Thyroid gland (tissue), 4 donors: Measurements from ENCODE around the gene CERK.

Experiments used
- CTCF ChIP-seq, 6 experiments: fragments of 200-600 bp in 3 of 6; fragments of 450-650 bp in 3 of 6; sonication (generic) in 3 of 6; IDR thresholded peaks; one replicate each; pipeline ENCODE4 v1.5.1; 2016 to 2019; ENCODE audit warnings: antibody characterized with exemption in 6 of 6, mild to moderate bottlenecking in 2 of 6, inconsistent platforms in 1 of 6, moderate library complexity in 1 of 6
- POLR2A ChIP-seq, 2 donors: fragments of 450-650 bp; IDR thresholded peaks; one replicate each; pipeline ENCODE4 v1.6.1; 2017; ENCODE audit warnings: antibody characterized with exemption in 2 of 2, mild to moderate bottlenecking in 2 of 2, moderate library complexity in 1 of 2

- no peak for TF ChIP-seq CTCF (IDR thresholded peaks at IDR 0.05)
- TF ChIP-seq POLR2A (IDR thresholded peaks at IDR 0.05) = no peak
Measured at GRCh38 chr22:46719921-46720320, 18.1 kb downstream of the CERK start.
